Hepatocyte (in vitro differentiated cells): ENCODE measurements around the gene PRCD. TPM values are rescaled to one million over a fixed set of nuclear protein-coding genes. Genes with fewer than 3 reads are reported as not detected.
"Not testable (repeated sequence)": the region's sequence is repeated elsewhere in the genome, so short reads cannot be mapped to it uniquely, and the experiment has no call there.

ENCODE experiments used
- DNase-seq: peaks from one replicate; pipeline ENCODE4 v3.0.0-alpha.2; 2016; ENCODE audit warnings: low spot score
- H2AFZ ChIP-seq: fragments of 200-600 bp; sonication (generic); 2 replicates; pipeline ENCODE4 v1.6.0; 2016; ENCODE audit warnings: antibody characterized with exemption, mild to moderate bottlenecking
- H3K27ac ChIP-seq: fragments of 200-600 bp; sonication (generic); 2 replicates; pipeline ENCODE4 v1.5.1; 2016; ENCODE audit warnings: mild to moderate bottlenecking
- H3K27me3 ChIP-seq: fragments of 200-600 bp; sonication (generic); 2 replicates; pipeline ENCODE4 v1.6.1; 2016
- H3K36me3 ChIP-seq: fragments of 200-600 bp; sonication (generic); replicated peaks from 2 replicates; pipeline ENCODE4 v1.5.1; 2016; ENCODE audit warnings: low read depth; ENCODE audit not compliant: insufficient read depth
- H3K4me1 ChIP-seq: fragments of 200-600 bp; sonication (generic); 2 replicates; pipeline ENCODE4 v1.5.1; 2016; ENCODE audit warnings: mild to moderate bottlenecking, moderate library complexity; ENCODE audit not compliant: insufficient read depth
- H3K4me2 ChIP-seq: fragments of 200-600 bp; sonication (generic); 2 replicates; pipeline ENCODE4 v1.6.0; 2016
- H3K4me3 ChIP-seq: fragments of 200-600 bp; sonication (generic); 2 replicates; pipeline ENCODE4 v1.5.1; 2016; ENCODE audit warnings: mild to moderate bottlenecking
- H3K79me2 ChIP-seq: fragments of 200-600 bp; sonication (generic); 2 replicates; pipeline ENCODE4 v1.6.0; 2017; ENCODE audit warnings: mild to moderate bottlenecking
- H3K9me2 ChIP-seq: fragments of 200-600 bp; sonication (generic); replicated peaks from 2 replicates; pipeline ENCODE4 v1.6.0; 2017; ENCODE audit warnings: mild to moderate bottlenecking; ENCODE audit not compliant: insufficient read depth
- H3K9me3 ChIP-seq: fragments of 200-600 bp; sonication (generic); 2 replicates; pipeline ENCODE4 v1.5.1; 2016; ENCODE audit warnings: low read depth, mild to moderate bottlenecking
- H4K20me1 ChIP-seq: fragments of 200-600 bp; sonication (generic); 2 replicates; pipeline ENCODE4 v1.6.0; 2016; ENCODE audit warnings: mild to moderate bottlenecking; ENCODE audit not compliant: insufficient read depth, poor library complexity, severe bottlenecking
- EZH2 ChIP-seq: fragments of 200-600 bp; sonication (generic); IDR thresholded peaks from 2 replicates; pipeline ENCODE4 v1.6.1; 2016; ENCODE audit warnings: antibody characterized with exemption, mild to moderate bottlenecking, borderline replicate concordance
- EZH2phosphoT487 ChIP-seq: fragments of 200-600 bp; sonication (generic); IDR thresholded peaks from one replicate; pipeline ENCODE4 v1.6.1; 2018; ENCODE audit warnings: antibody characterized with exemption, mild to moderate bottlenecking, low read depth, moderate library complexity; ENCODE audit not compliant: unreplicated experiment, severe bottlenecking
- WGBS: methylation state at CpG from one replicate; pipeline ENCODE4 v1.1.6; 2016; ENCODE audit warnings: low lambda C conversion rate; ENCODE audit errors: missing lambda C conversion rate; 5-methylcytosine and 5-hydroxymethylcytosine counted together
- polyA plus RNA-seq: library from polyadenylated mRNA; unstranded; fragments of >200 nt; fragmentation: Nextera tagmentation; extraction: Ambion mirVana; gene quantifications from 2 replicates; pipeline ENCODE4 v1.2.1, GENCODE V29; 2016
- total RNA-seq: library from RNA; depleted of rRNA; stranded (reverse); fragments of >200 nt; gene quantifications from 2 replicates; pipeline ENCODE4 v1.2.3, GENCODE V29; 2014
- TF ChIP-seq, protein P1 (sequence below): fragments of 200-600 bp; sonication (generic); IDR thresholded peaks from 2 replicates; pipeline ENCODE4 v1.5.1; 2016; ENCODE audit warnings: antibody characterized with exemption, mild to moderate bottlenecking; ENCODE audit not compliant: poor library complexity

Gene PRCD
- total and polyA plus RNA-seq, 2 experiments from 2014 or later, result 2.0 to 10.2 TPM

DNA sequence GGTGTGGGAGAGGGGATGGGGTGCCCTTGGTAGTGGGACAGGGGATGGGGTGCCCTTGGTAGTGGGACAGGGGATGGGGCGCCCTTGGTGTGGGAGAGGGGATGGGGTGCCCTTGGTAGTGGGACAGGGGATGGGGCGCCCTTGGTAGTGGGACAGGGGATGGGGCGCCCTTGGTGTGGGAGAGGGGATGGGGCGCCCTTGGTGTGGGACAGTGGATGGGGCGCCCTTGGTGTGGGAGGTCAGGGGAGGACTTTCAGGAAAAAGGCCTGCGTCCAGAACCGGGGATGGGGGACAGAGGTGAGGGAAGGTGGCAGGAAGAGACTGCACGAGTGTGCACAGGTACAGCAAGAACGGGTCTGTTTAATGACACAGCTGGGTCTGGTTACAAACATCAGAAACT is 12.8 kb upstream of the PRCD start:
- H3K9me3 ChIP-seq, H2AFZ ChIP-seq, H3K4me3 ChIP-seq, H3K36me3 ChIP-seq, H4K20me1 ChIP-seq, H3K9me2 ChIP-seq, H3K27me3 ChIP-seq, DNase-seq, H3K79me2 ChIP-seq: not testable (repeated sequence)
- H3K27ac ChIP-seq, result peak overlapping the region; percentile 98
- peak overlapping the region; percentile 65 for H3K4me2 ChIP-seq
- WGBS, result 53% methylated on average over 5 of the region's 9 CpGs
- H3K4me1 ChIP-seq, result peaks cover 56% of the 10 kb centered on the region

DNA sequence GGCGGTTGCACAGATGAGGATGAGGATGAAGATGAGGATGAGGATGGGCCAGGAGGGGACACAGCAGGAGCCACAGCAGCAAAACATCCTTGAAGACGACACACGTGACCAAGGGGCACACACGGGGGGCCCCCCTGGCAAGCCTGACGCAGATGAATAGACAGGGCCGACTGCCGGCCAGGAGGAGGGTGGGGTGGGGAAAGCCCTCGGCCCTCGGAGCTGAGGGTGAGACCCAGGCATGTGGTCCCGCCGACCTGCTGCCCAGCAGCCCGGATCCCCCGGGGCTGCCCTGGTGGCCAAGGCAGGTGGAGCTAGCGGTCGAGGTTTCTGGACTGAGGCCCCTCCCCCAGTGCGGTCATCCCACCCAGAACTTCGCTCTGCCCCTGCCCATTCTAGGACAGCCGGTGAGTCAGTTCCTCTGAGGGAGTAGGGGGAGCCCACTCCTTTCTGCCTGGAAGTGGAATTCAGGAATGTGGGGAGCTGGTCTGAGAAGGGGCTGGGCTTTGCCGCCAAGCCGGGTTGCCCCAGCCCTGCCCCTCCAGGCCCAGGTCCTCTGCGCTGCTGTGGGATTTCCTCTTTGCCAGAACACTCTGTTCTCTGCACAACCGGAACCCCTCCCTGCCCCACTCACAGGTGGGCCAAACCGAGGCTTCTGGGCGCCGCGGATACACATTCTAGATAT is 12.3 kb upstream of the PRCD start:
- Histone ChIP-seq H3K9me2 (no peaks in the 10 kb centered on the region), H3K27me3 (no peaks in the 10 kb centered on the region), H3K79me2 (no peaks in the 10 kb centered on the region), H3K4me3 (no peak overlapping the region), H4K20me1 (no peaks in the 10 kb centered on the region), H2AFZ (no peak overlapping the region), H3K9me3 (no peaks in the 10 kb centered on the region), H3K36me3 (no peaks in the 10 kb centered on the region), H3K4me1 (peaks cover 61% of the 10 kb centered on the region), H3K4me2 (peak overlapping the region; percentile 65), H3K27ac (peak overlapping the region; percentile 98)
- TF ChIP-seq, protein P1, sequence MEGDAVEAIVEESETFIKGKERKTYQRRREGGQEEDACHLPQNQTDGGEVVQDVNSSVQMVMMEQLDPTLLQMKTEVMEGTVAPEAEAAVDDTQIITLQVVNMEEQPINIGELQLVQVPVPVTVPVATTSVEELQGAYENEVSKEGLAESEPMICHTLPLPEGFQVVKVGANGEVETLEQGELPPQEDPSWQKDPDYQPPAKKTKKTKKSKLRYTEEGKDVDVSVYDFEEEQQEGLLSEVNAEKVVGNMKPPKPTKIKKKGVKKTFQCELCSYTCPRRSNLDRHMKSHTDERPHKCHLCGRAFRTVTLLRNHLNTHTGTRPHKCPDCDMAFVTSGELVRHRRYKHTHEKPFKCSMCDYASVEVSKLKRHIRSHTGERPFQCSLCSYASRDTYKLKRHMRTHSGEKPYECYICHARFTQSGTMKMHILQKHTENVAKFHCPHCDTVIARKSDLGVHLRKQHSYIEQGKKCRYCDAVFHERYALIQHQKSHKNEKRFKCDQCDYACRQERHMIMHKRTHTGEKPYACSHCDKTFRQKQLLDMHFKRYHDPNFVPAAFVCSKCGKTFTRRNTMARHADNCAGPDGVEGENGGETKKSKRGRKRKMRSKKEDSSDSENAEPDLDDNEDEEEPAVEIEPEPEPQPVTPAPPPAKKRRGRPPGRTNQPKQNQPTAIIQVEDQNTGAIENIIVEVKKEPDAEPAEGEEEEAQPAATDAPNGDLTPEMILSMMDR, result no peak
- no peak for TF ChIP-seq EZH2
- TF ChIP-seq EZH2phosphoT487, result no peak
- peak; percentile 81 for DNase-seq
- 46% methylated on average over 22 of the region's 26 CpGs for WGBS

DNA sequence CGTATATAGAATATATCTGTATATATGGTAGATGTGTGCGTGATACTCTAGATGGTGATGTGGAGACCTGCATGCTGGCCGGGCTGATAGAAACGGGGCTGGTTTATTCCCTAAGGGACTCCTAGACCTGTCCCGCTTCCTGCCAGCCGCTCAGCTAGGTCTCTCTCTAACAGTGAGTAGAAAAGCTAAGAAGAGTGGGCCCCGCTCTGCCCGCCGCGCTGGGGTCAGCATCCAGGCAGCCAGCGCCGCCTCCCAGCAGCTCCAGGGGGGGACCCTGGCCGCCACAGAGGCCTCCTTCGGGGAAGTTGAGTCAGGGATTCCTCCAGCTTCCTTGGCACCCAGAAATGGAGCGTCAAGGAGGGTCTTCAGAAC is 11.7 kb upstream of the PRCD start:
- Histone ChIP-seq H3K9me3 (no peaks in the 10 kb centered on the region), H3K9me2 (no peaks in the 10 kb centered on the region), H3K4me1 (peaks cover 65% of the 10 kb centered on the region), H3K36me3 (no peaks in the 10 kb centered on the region), H3K27me3 (no peaks in the 10 kb centered on the region), H3K27ac (peak overlapping the region; percentile 98), H3K79me2 (no peaks in the 10 kb centered on the region), H2AFZ (no peak overlapping the region), H3K4me3 (no peak overlapping the region), H4K20me1 (no peaks in the 10 kb centered on the region), H3K4me2 (peak overlapping the region; percentile 65)
- 72% methylated on average over 15 of the region's 15 CpGs for WGBS
- TF ChIP-seq EZH2phosphoT487 (no peak), EZH2 (no peak)
- TF ChIP-seq, protein P1, result no peak
- DNase-seq, result no peak

DNA sequence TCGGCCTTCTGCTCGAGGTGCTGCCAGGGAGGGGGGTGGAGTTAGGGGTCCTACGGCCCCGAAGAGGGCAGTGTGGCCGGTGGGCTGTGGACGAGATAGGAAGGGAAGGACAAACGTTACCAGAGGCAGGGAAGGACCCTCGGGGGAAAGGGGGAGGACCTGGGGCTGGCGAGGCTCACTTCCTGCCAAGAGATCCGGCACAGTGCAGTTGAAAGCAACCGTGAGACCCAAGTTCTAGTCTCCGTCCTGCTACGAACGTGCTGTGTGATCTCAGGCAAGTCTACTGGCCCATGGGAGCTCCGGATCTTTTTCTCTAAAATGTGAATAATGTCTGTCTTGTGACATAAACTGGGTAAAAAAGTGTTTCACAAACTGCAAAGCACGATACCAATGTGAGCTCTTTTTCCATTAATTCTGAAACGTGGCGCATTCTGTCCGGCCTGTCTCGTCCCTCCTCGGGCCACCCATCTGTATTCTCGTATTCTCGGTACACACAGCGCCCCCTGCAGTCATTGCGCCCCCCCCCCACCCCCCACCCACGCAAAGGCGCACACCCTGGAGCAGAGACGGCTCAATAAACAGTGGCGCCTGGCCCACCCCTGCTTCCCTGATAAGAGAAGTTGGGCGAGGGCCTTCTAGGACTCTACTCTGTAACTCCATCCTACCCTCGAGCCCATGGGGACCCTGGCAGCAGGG is 11.2 kb upstream of the PRCD start:
- H3K4me2 ChIP-seq, result peak overlapping the region; percentile 65
- H3K9me3 ChIP-seq, result no peaks in the 10 kb centered on the region
- no peaks in the 10 kb centered on the region for H3K27me3 ChIP-seq
- no peaks in the 10 kb centered on the region for H3K79me2 ChIP-seq
- no peak overlapping the region for H3K4me3 ChIP-seq
- WGBS, result 58% methylated on average over 27 of the region's 31 CpGs
- no peaks in the 10 kb centered on the region for H4K20me1 ChIP-seq
- peaks cover 67% of the 10 kb centered on the region for H3K4me1 ChIP-seq
- no peak overlapping the region for H2AFZ ChIP-seq
- peak overlapping the region; percentile 98 for H3K27ac ChIP-seq
- no peaks in the 10 kb centered on the region for H3K36me3 ChIP-seq
- no peak for DNase-seq
- no peaks in the 10 kb centered on the region for H3K9me2 ChIP-seq
- TF ChIP-seq, protein P1, result peak; percentile 35
- TF ChIP-seq EZH2phosphoT487, result no peak
